HepG2 (cell line): ENCODE measurements around the gene ISG20L2. TPM values are rescaled to one million over a fixed set of nuclear protein-coding genes. Genes with fewer than 3 reads are reported as not detected.
A peak's percentile ranks its signal among the peaks of the same experiment; 100 is the strongest.

Source experiments
- CHD4 ChIP-seq: fragments of 200-600 bp; sonication (generic); IDR thresholded peaks from 2 replicates; pipeline ENCODE4 v1.7.0; 2017; ENCODE audit warnings: mild to moderate bottlenecking, low read length, borderline replicate concordance
- ELF1 ChIP-seq: sonication (generic); formaldehyde crosslinking; IDR thresholded peaks from 2 replicates; pipeline ENCODE4 v1.4.0; 2020; ENCODE audit warnings: missing genetic modification reagents
- FOSL2 ChIP-seq: sonication (generic); formaldehyde crosslinking; IDR thresholded peaks from 2 replicates; pipeline ENCODE4 v1.4.0; 2020; ENCODE audit warnings: missing genetic modification reagents
- HNF1A ChIP-seq, 2 experiments: sonication (generic) in 1 of 2; formaldehyde crosslinking in 1 of 2; IDR thresholded peaks; 2 replicates each; pipeline versions ENCODE4 v1.4.0 to v1.6.1; 2016 to 2020; ENCODE audit warnings: borderline replicate concordance in 1 of 2, low read depth in 1 of 2, mild to moderate bottlenecking in 1 of 2, missing genetic modification reagents in 1 of 2
- IKZF5 ChIP-seq: IDR thresholded peaks from 2 replicates; pipeline ENCODE4 v1.6.1; 2018; ENCODE audit warnings: missing genetic modification reagents, mild to moderate bottlenecking, missing compliant biosample characterization
- KAT8 ChIP-seq: IDR thresholded peaks from 2 replicates; pipeline ENCODE4 v1.6.1; 2016; ENCODE audit warnings: missing genetic modification reagents, missing compliant biosample characterization
- MEIS2 ChIP-seq: sonication (generic); formaldehyde crosslinking; IDR thresholded peaks from 2 replicates; pipeline ENCODE4 v1.9.0; 2021; ENCODE audit warnings: mild to moderate bottlenecking, missing genetic modification reagents
- MXI1 ChIP-seq: IDR thresholded peaks from 3 replicates; pipeline ENCODE4 v1.6.1; 2012; ENCODE audit warnings: low read depth, low read length, inconsistent platforms, borderline replicate concordance
- SAP130 ChIP-seq: IDR thresholded peaks from 2 replicates; pipeline ENCODE4 v1.6.1; 2016; ENCODE audit warnings: low read depth
- SIX1 ChIP-seq: sonication (generic); formaldehyde crosslinking; IDR thresholded peaks from 2 replicates; pipeline ENCODE4 v1.4.0; 2020; ENCODE audit warnings: missing genetic modification reagents, borderline replicate concordance
- SMC3 ChIP-seq: IDR thresholded peaks from 2 replicates; pipeline ENCODE4 v1.6.1; 2011; ENCODE audit warnings: low read length, improper control_type of control experiment
- SOX5 ChIP-seq: IDR thresholded peaks from 2 replicates; pipeline ENCODE4 v1.6.1; 2016; ENCODE audit warnings: borderline replicate concordance
- TBL1XR1 ChIP-seq: fragments of 150-350 bp; IDR thresholded peaks from 2 replicates; pipeline ENCODE4 v1.6.1; 2014; ENCODE audit warnings: borderline replicate concordance, low read length; ENCODE audit not compliant: partially characterized antibody
- TBX2 ChIP-seq: sonication (generic); formaldehyde crosslinking; IDR thresholded peaks from 2 replicates; pipeline ENCODE4 v1.5.0; 2020; ENCODE audit warnings: missing genetic modification reagents, mild to moderate bottlenecking, borderline replicate concordance
- THAP11 ChIP-seq: IDR thresholded peaks from 2 replicates; pipeline ENCODE4 v1.6.1; 2016; ENCODE audit warnings: missing biosample characterization, missing genetic modification reagents
- ZBTB33 ChIP-seq: sonication (generic); formaldehyde crosslinking; IDR thresholded peaks from 2 replicates; pipeline ENCODE4 v1.4.0; 2020; ENCODE audit warnings: missing genetic modification reagents
- ZNF124 ChIP-seq: sonication (generic); formaldehyde crosslinking; IDR thresholded peaks from 2 replicates; pipeline ENCODE4 v1.4.0; 2020; ENCODE audit warnings: missing genetic modification reagents
- ZNF460 ChIP-seq: sonication (generic); formaldehyde crosslinking; IDR thresholded peaks from 2 replicates; pipeline ENCODE4 v1.5.1; 2020; ENCODE audit warnings: missing genetic modification reagents, mild to moderate bottlenecking, borderline replicate concordance
- ZNF547 ChIP-seq: sonication (generic); formaldehyde crosslinking; IDR thresholded peaks from 2 replicates; pipeline ENCODE4 v1.5.1; 2020; ENCODE audit warnings: mild to moderate bottlenecking, missing genetic modification reagents
- ZNF737 ChIP-seq: sonication (generic); formaldehyde crosslinking; IDR thresholded peaks from 2 replicates; pipeline ENCODE4 v1.5.0; 2020; ENCODE audit warnings: missing genetic modification reagents, mild to moderate bottlenecking, borderline replicate concordance
- ZNF788 ChIP-seq: sonication (generic); formaldehyde crosslinking; IDR thresholded peaks from 2 replicates; pipeline ENCODE4 v1.5.0; 2020; ENCODE audit warnings: mild to moderate bottlenecking, missing genetic modification reagents, borderline replicate concordance
- polyA plus RNA-seq, 8 experiments: library from polyadenylated mRNA; depleted of rRNA in 3 of 8; stranded (reverse) in 7 of 8; unstranded in 1 of 8; fragments of >200 nt; fragmentation: Illumina TruSeq in 4 of 8; extraction: Trizol in 4 of 8; gene quantifications; 2 replicates each; pipeline versions ENCODE4 v1.2.1 to v1.2.3, GENCODE V29; 2011 to 2016; ENCODE audit warnings: low read depth in 4 of 8, missing spikeins in 1 of 8, mixed read lengths in 1 of 8; ENCODE audit not compliant: insufficient read depth in 1 of 8
- total RNA-seq, 5 experiments: library from RNA; depleted of rRNA; stranded (reverse); fragments of >200 nt; fragmentation: Illumina TruSeq; extraction: Trizol; gene quantifications; 2 replicates each; pipeline ENCODE4 v1.2.3, GENCODE V29; 2016; ENCODE audit warnings: low read depth in 1 of 5

ISG20L2 gene
- total and polyA plus RNA-seq, 2 of the 13 experiments (the other 11 are each of a cell fraction or from before 2014, with no cell fraction given), result 19.8 to 21.3 TPM

- TF ChIP-seq ZNF737 (CRISPR knock-in tag), result no peak
- no peak for TF ChIP-seq ZNF124 (CRISPR knock-in tag)
- no peak for TF ChIP-seq ZNF460
- 0 out of 2 replicates have a peak, but pooled peaks have one; percentile 22 for TF ChIP-seq ZBTB33
- TF ChIP-seq ZNF788 (CRISPR knock-in tag), result peak; percentile 19; the same call in 1 of the 2 replicates
- TF ChIP-seq MXI1, result 0 out of 3 replicates have a peak, but pooled peaks have one; percentile 28
- TF ChIP-seq SMC3, result peak; percentile 96
- TF ChIP-seq TBX2 (CRISPR knock-in tag), result peak; percentile 7; the same call in 1 of the 2 replicates
- TF ChIP-seq MEIS2, result no peak
- 0 out of 2 replicates have a peak, but pooled peaks have one; percentile 24 for TF ChIP-seq THAP11 (CRISPR knock-in tag)
- no peak for TF ChIP-seq SOX5
- 0 out of 2 replicates have a peak, but pooled peaks have one; percentile 36 for TF ChIP-seq KAT8 (CRISPR knock-in tag)
- 0 out of 2 replicates have a peak, but pooled peaks have one; percentile 18 for TF ChIP-seq SAP130 (CRISPR knock-in tag)
- TF ChIP-seq IKZF5 (CRISPR knock-in tag), result peak; percentile 25; the same call in 1 of the 2 replicates
- TF ChIP-seq SIX1, result 0 out of 2 replicates have a peak, but pooled peaks have one; percentile 14
- TF ChIP-seq HNF1A (IDR thresholded peaks at IDR 0.05; ENCODE audit: low read depth), result no peak
- TF ChIP-seq HNF1A (CRISPR knock-in tag; IDR thresholded peaks at IDR 0.05; ENCODE audit: borderline replicate concordance), result no peak
- TF ChIP-seq CHD4, result peak; percentile 83; the same call in 1 of the 2 replicates
- TF ChIP-seq ELF1 (CRISPR knock-in tag), result peak; percentile 32; the same call in 1 of the 2 replicates
- no peak for TF ChIP-seq TBL1XR1
- 0 out of 2 replicates have a peak, but pooled peaks have one; percentile 19 for TF ChIP-seq ZNF547 (CRISPR knock-in tag)
- peak; percentile 57 for TF ChIP-seq FOSL2 (CRISPR knock-in tag)
Observed at GRCh38 chr1:156677616-156678596, 50.7 kb downstream of the ISG20L2 start (continued).
